ENCODE results near the gene PLXDC1. TPM values are rescaled to one million over a fixed set of nuclear protein-coding genes. Genes with fewer than 3 reads are reported as not detected.
A peak's percentile ranks its signal among the peaks of the same experiment; 100 is the strongest.
"Not testable (repeated sequence)": the region's sequence is repeated elsewhere in the genome, so short reads cannot be mapped to it uniquely, and the experiment has no call there.

The PLXDC1 gene
- total RNA-seq, 1 donor from 2014 or later = 13.1 TPM

DNA sequence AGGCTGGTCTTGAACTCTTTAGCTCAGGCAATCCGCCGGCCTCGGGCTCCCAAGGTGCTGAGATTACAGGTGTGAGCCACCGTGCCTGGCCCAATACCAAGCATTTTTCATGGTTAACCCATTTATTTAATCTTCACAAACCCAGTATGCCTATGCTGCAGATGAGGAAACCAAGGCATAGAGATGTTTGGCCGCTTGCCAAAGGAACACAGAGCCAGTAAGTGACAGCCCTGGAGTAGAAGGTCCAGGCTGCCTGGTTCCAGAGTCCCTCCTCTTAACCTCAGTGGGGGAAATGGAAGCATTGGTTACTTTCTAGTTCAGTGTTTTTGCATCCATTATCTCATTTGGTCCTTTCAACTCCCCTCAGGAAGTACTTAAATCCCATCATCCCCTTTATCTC is 29.9 kb upstream of the PLXDC1 start:
- DNase-seq = no peak

DNA sequence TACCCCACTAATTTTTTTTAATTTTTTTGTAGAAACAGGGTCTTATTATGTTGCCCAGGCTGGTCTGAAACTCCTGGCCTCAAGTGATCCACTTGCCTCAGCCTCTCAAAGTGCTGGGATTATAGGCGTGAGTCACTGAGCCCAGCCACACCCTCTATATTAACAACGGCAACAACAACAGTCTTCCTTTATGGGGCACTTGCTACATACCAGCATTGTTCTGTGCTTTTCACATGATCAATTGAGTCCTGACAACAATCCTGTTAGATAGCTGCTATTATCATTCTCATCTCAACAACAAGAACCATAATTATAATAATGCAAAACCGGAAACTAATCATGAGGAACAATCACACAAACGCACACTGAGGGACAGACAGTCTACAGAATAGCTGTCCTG is 27.1 kb upstream of the PLXDC1 start:
- DNase-seq = no peak

GRCh38 chr17:39177256-39177655 is 25.8 kb upstream of the PLXDC1 start:
- peak; percentile 55 for DNase-seq

GRCh38 chr17:39175695-39176093 is 24.3 kb upstream of the PLXDC1 start:
- DNase-seq = no peak

- DNase-seq = peak; percentile 88
Measured at GRCh38 chr17:39174920-39175694, 23.7 kb upstream of the PLXDC1 start.

- no peak for DNase-seq
Measured at GRCh38 chr17:39173526-39174274, 22.3 kb upstream of the PLXDC1 start.

- DNase-seq = no peak
Measured at GRCh38 chr17:39173080-39173479, 21.6 kb upstream of the PLXDC1 start.

DNA sequence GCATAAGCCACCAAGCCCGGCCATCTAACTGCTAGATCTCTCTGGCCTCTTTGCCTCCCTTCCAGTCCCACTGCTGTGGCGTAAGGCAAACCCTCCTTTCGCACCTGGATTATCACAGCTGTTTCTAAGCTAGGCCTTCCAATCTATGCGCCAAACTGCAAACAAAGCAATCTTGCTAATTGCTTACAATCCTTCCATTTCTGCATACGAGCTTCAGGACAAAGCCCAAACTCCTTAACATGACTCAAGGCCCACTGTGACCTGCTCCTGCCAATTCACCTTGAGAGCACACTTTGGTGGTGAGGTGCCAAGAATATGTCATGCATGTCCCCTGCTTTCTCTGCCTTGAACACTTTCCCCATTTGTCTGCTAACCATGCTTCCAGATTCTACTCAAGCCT is 20.5 kb upstream of the PLXDC1 start:
- no peak for DNase-seq

- DNase-seq = no peak
Measured at GRCh38 chr17:39170558-39170957, 19.1 kb upstream of the PLXDC1 start.

DNA sequence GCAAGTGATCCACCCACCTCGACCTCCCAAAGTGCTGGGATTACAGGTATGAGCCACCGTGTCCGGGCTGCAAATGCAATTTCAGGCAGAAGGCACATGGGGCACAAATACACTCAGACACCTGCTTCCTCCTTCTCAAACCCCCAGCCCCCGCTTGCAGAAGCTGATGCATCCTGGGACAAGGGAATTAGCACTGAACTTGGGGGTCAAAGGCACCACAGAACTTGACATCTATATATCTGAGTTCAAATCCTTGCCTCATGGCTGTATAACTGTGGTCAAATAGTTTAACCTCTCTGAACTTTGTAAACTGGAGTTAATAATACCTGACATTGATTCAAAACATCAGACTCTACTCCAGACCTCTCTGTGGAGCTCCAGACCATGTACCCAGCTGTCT is 18.7 kb upstream of the PLXDC1 start:
- DNase-seq = no peak

DNA sequence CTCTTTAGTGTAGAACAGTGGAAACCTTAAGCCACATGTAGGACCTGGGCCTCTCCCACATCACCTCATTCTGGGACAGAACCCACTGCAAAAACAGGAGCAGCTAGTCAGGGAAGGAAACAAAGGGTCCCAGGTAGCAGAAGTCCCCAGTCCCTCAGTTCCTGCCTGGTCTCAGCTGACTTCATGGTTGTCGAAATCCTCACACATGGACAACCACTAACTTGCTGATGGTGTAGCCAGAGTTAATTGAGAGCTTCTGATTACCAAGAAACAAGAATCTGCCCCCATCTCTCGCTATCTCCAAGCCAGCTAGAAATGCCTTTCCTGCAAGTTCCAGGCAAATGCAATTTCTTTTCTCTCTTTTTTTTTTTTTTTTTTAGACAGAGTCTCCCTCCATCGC is 18.1 kb upstream of the PLXDC1 start:
- DNase-seq = no peak

- DNase-seq = no peak
Measured at GRCh38 chr17:39169101-39169500, 17.7 kb upstream of the PLXDC1 start.

GRCh38 chr17:39168503-39168902 is 17.1 kb upstream of the PLXDC1 start:
- not testable (repeated sequence) for DNase-seq

DNA sequence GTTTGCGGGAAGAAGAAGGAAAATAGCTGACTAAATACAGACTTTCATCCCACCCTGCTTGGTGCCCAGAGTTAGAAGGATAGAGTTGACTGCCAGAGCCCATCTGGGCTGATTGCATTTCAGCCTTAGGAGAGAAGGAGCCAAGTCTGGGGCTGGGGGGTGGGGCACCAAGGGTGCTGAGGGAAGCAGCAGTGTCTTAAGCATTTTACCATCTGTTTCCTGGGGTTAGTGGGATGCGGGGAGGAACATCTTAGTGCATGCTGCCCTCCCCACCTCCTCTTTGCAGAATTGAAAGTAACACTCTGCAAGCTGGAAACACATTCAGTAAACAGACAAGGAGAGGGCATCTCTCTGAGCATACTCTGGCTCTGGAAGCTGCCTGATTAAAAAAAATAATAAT is 16.0 kb upstream of the PLXDC1 start:
- no peak for DNase-seq

- DNase-seq = no peak
Measured at GRCh38 chr17:39166437-39167335, 15.2 kb upstream of the PLXDC1 start.

- no peak for DNase-seq
Measured at GRCh38 chr17:39165841-39166349, 14.5 kb upstream of the PLXDC1 start, which contains the start of gene ARL5C. TSS of gene ARL5C (minus strand) at chr17:39166161. CDS start at chr17:39165760, 401 bp downstream.

GRCh38 chr17:39165178-39165840 is 13.9 kb upstream of the PLXDC1 start:
- DNase-seq = no peak

DNA sequence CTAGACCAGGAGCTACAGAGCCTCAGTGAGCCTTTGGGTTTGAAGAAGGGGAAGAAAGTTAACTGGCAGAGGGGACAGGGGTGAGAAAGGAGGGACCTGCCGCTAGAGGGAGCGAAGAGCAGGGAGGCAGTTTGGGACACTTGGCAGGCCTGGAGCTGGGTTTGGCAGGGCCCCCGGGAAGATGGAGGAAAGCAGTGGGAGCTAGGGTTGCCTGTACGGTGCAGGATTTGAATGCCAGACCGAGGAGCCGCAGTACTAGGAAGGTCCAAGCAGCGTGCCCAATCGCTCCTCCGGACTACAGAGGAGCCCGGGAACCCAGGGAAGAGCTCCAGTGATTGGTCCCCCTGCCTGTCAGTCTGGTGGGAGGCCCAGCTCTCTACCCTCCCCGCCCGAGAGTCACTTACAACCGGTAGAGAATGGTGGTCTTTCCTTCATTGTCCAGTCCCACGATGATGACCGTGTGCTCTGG is 13.3 kb upstream of the PLXDC1 start:
- DNase-seq = peak; percentile 93

GRCh38 chr17:39161962-39162361 is 10.5 kb upstream of the PLXDC1 start:
- no peak for DNase-seq

GRCh38 chr17:39158623-39159022 is 7.2 kb upstream of the PLXDC1 start:
- DNase-seq = no peak

DNA sequence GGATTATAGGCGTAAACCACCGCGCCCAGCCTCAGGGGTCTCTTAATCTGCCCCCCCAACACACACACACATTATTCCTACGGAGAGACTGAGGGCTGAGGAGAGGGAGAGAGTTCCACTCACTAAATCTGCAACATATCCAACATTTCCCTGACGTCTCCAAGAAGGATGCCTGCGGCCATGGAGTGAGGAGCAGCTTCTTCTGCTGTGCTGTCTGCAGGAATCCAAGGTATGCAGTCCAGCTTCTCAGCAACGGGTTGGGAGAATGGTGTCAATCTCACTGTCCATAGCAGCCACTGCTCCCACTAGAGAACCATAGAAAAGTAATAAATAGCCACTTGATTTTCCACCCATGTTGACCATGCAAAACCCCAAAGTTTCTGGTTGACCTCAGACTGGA is 5.1 kb upstream of the PLXDC1 start:
- DNase-seq = no peak

DNA sequence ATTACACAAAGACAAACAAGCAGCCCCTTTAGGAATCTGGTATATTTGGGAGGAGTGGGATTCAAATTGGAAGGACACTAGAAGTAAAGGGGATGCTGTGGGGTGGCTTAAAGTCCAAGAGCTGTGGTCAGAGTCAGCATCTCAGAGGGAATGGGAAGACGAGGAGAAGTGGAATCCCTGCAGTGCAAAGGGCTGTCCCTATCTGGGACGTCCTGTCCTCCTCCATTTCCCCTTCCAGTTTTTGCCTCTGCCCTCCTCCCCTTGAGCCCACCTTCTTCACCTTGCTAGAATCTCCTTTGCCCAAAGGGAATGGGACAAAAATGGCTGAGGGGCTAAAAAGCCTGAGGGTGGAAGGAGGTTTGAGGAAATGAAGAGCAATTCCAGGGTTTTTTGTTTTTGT is 4.2 kb upstream of the PLXDC1 start:
- DNase-seq = no peak
